Fibroblast of skin of abdomen (primary cell): ENCODE measurements around the gene TMEM200A.

Experiments
- DNase-seq: peaks from one replicate; pipeline ENCODE4 v3.0.0-alpha.2; 2013

The TMEM200A gene

DNA sequence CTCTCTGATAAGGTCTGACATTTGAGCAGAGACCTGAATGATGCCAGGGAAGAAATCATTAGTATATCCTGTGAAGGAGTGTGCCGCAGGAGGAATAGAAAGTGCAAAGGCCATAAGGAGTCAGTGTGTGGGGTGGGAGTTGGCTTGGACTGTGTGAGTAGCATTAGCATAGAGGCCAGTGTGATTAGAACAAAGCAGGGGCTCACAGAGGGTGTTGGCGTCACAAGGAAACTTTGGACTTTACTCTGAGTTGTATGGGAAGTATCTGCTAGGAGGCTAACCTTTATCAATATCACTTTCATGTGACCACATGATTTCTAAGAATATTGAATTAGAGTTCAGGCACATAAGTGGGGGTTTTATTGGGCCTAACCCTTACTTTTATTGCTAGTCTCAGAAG is 12.1 kb downstream of the TMEM200A start:
- no peak for DNase-seq

DNA sequence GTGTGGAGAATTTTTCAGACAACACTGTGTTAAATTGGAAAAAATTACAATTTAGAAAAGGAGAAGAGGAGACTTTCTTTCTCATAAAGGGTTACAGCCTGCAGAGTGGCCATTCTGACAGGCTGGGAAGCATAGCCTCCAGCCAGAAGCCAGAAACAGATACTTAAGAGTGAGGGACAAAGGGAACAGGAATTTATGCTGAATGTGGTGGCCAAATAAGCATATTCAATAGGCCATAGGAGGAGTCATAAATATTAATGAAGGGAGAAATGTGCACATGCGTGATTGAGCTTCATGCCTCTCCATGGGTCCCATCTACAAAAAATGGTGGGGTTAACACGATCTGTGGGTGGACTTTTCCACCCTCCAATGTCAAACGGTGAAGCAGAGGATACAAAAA is 13.4 kb downstream of the TMEM200A start:
- DNase-seq = no peak

DNA sequence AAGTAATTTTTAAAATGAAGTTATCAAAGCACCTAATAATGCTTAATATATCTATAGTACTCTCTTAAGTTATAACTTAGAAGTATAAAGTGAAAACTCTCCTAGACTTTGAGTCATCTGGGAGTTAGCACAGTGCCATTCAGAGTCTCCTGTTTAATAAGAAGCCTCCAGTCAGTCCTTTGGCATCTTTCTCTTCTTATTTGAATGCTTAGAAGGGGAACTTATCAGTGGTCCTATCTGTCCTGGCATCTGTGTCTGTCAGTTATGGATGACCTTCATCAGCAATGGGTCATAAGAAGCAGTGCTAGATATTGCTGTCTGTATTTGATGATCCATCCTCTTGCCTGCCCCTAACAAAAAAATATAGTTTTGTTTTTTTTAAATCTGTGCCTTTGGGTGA is 15.2 kb downstream of the TMEM200A start:
- DNase-seq = no peak

DNA sequence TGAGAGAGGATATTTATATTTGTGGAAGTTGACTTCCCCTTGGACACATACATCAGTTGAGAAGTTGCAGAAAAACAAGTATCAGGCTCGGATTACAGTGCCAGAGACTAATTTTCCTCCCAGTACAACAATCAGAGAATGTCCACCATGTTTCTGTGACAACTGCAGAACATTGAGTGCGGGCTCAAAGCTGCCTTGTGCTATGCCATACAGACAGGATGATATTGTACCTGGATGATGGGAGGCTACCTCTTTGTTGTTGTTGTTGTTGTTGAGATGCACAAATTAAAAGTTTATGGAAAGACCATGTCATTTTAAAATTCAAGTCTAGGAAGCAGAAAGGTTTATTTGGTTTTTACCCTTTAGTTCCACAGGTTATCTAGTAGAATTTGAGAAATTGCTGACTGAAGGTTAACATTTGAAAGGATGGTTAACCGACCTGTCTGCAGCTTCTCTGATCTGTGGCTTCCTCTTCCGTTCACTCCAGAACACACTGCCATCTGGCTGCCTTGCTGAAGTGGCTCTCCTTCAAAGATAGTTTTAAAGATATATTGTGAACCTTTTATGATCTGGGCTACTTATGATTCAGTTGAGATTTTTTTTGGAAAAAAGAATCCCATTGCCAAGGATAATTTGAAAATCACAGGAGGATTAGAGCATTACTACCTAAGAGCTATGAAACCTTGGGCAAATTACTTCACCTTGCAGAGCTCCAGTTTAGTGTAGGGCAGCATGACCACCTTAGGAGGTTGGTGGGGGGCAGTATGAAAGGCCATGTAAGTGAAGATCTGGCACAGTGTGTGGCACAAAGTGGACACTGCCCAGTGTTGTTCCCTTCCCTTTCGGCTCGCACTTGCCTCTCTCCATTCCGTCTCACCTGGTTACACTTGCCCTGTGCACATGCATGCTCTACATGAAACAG is 15.9 kb downstream of the TMEM200A start:
- DNase-seq = no peak

DNA sequence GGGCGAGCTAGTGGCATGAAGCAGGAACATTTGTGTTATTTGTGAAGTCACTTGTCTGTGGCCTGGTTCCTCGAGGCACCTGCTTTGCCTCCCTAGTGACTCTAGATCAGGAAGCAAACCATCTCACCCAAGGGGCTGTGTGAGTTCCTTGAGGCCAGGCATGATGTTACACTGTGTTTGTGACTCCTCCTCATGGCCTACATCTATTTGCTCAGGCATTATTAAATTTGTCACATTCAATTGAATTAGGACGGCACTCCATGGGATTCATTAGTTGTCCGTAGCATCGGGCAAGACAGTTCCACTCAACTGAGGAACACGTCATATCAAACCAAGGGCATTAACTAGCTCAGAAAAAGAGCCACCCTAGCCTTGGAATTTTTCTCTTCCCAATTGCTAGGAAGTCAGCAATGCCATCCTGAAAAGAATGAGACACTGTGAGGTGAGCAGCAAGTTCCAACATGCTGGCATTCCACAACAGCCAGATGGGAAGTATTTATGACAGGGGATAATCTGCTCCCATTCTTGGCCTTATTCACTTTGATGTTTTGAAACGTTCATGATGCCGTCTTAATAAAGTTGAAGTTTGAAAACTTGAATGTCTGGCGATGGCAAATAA is 17.2 kb downstream of the TMEM200A start:
- no peak for DNase-seq

DNA sequence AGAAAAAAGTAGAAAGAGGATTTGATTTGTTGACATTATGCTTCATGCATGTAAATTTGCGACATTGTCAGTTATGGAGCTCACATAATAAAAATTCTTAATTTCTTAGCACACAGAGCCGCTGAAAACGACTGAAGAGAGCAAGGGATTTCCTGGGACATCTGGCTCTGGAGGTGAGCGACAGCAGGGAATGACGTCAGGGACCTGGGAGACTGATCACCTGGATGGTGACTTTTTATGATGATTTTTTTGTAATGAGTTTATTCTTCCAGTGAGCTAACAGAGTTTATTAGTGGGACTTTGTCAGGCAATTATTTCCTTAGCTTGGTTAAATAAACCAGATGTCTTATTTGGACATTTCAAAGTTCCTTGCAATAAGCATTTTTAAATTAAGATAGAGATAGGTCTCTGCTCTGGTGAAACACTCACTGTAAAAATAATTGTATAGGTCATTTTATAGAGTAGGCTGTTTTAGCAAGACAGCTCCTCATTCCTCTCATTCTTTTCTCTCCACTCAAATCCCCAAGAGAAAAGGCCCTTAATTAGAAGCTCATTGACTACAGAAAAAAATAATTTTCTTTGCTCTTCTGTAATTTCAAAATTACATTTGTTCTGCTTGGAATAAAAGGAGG is 19.4 kb downstream of the TMEM200A start:
- peak; percentile 83 for DNase-seq

DNA sequence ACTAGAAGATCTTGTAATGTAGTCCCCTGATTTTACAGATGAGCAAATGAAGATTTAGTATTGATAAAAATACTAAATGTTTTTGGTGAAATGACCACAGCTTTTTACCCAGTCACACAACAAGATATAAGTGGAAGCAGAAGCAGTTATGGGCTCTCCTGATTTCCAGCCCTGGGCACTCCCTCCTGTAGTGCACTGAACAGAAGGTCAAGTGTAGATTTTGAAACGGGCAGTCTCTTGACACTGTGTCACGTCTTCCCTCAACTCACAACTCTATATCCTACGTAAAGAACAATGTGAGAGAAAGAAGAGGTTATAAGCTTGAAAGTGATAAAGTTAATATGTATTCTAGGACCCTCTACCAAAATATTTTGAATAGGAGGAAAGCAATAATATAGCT is 23.3 kb downstream of the TMEM200A start:
- no peak for DNase-seq

DNA sequence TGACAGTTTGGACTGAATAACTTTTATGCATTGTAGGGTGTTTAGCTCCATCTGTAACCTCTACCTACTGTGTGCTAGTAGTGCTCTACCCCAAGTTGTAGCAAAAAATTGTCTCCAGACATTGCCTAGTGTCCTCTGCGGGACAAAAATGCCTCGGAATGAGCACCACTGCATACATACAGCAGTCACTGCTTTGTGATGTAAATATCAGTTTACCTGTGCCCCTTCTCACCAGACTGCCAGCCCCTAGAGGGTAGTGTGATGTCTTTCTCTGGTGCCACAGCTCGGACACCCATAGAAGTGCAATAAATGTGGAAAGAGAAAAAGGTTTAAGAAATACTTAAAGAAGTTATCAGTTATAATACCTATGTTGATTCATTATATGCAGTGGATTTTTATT is 25.1 kb downstream of the TMEM200A start:
- DNase-seq = no peak

DNA sequence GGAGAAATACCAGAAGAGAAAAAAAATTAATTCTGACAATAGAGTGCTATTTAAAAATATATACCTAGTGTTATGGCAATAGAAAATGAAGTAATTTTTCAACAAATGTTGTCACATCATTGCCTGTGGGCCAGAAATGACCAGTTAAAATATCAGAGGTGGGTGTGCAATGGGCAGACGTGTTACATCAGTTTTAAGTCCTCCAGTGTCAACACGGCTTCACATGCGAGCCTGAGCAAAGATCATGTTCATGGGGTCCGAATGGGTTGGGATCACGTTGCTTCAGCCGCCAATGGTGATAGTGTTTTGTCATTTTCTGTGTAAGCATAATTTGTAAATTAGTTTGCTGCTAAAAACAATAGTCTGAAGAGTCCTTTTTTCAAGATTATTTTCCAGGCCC is 27.5 kb downstream of the TMEM200A start:
- DNase-seq = no peak

DNA sequence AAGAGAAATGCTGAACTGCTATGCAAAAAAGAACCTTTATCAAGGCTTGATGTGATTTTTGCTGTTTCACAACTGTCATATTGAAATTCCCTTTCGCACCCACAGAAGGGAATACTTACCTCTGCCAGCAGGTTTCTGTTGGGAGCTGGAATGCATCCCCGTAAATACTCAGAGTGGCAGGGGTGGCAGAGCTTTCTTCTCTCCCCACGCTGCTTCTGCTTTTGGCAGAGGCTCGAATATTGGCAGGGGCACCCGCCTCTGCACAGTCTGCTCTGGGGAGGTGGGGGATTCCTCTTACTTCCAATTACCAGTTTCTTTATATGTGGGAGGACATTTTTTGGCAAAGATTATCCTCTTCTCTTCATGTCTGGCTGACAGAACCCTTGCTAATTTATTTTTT is 28.4 kb downstream of the TMEM200A start:
- no peak for DNase-seq

DNA sequence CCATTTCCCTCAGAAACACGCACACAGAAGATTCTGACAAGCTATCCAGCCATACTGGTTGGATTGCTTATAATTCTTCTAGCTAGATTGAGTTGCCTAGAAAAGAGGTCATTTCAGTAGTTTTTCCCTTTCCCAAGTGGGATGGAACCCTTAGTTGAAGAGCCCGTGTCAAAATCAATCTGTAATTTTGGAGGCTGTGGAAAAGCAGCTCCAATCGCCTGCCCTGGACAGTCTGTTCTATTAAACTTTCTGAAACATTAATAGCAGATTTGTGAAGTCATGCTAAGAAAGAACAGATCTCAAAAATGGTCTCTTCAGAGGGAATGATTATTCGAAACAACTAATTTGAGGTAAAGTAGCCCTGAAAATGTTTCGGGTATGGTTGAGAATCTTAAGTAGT is 29.3 kb downstream of the TMEM200A start:
- no peak for DNase-seq

DNA sequence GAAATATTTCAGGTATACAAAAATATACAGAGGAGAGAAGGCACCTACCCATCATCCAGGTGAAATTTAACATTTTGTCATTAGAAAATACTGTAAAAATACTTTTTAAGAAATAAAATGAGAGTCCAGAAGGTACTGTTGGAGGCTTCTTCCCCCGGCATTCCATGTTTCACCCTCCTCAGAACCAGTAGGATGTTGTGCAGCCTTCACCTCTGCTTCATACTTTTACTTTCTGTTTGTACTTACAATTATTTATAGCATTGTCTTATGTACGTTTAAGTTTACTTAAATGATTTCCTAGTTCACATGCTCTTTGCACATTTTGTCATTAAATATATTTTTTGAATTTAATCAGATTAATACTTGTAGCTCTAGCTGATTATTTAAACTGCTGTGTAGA is 30.9 kb downstream of the TMEM200A start:
- no peak for DNase-seq

DNA sequence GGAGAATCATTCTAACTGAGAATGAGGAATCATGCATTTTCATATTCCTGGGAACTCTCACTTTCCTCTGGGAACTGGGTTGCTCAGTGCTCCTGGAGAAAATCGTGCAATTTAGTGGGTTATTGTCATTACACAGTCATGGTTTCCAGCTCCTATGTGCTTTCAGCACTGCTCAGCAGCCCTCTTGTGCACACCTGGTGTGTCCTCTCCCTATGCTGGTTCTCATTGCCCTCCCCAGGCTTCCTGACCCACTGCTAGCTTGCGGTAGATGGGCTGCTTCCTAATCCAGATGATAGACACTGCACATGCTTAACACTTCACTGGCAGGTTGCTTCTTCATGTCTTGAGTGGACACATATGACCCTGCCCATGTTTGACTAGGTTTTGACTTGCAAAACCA is 39.7 kb downstream of the TMEM200A start:
- DNase-seq = no peak

DNA sequence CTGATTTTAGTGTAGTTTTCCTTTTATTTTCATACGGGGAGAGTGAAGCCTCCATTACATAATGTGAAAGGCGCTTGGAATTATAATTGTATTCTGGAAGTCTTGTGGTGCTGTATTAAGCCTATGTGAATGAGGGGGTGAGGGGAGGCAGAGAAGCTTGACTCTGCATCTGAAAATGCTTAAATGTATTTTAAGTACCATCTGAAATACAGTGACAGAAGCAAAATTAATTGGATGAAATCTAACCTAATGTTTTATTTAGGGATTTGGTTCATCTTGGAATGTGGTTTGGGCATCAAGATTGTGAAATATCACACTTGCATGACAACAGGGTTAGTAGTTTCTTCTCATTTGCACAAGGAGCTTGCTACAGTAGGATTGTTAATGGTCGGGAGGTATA is 41.2 kb downstream of the TMEM200A start:
- DNase-seq = peak; percentile 62

DNA sequence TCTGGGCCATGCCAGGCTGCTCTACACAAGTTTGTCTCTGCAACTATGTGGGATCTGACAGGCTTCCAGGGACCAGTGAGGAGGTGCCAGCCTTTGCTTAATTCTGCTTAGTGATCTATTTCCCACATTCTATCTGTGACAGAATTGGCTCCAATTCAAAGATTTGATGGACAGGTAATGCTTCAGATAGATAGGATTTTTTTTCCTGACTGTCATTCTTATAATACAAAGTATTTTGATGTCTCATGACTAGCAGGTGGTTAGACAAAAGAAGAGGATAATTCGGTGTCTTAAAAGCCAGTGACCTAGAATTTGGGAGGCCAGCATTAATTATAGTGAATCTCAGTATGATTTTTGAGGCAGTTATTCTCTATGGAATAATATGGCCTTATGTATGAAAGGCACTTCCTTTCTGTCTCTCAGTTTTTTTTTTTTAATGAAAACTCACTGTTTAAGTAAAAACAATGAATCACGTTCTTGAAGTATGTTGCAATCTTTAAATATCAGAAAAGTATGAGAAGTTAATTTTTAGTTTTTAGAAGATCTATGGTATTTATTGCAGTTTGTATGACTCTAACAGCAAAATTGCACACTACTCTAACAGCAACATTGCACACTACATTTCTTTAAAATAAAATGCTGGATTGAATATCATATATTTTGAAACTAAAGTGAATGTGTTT is 43.7 kb downstream of the TMEM200A start:
- peak; percentile 57 for DNase-seq

DNA sequence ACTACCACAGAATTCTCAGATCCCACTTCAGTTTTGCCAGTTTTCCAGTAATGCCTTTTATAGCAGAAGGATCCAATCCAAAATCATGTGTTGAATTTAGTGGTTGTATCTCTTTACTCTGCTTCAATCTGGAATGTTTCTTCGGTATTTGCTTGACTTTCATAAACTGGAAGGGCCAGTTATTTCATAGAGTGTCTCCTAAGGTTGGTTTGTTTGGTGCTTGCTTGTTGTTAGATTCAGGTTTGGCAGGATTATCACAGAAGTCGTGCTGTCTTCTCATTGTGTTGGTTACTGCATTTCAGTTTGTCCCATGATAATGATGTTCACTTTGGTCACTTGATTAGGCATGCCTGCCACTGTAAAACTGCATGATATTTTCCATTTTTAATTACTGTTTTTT is 45.7 kb downstream of the TMEM200A start:
- DNase-seq = no peak

DNA sequence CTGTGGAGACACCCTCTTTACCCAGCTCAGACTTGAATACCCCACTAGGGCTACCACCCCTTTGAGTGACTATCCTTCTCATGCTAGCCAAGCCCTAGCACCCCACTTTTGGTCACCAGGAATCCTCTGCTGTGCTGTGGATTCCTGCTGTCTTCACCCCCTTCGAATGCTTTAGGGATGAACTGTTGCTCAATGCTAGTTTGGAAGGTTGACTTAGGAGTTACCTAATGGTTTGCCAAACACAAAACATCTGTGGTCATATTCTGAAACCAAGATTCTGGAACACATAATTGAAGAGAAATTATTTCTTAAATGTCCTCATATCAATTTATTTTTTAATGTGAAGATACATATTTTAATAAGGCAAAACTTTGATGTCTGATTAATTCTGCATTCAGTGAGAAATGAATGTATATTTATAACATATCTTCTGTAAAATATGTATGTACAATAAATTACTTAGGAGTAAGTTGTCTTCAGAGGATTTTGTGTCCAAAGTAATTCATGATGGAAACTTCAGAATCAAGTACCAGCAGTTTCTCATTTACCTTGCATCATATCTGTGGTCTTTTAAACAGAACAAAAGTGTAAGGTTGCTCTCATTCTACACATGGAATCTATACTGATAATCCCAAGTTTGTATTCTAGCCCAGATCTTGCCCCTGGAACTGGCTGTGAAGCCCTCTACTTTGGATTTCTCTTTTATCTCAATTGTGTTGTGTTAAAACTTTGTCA is 46.9 kb downstream of the TMEM200A start:
- peak; percentile 61 for DNase-seq

DNA sequence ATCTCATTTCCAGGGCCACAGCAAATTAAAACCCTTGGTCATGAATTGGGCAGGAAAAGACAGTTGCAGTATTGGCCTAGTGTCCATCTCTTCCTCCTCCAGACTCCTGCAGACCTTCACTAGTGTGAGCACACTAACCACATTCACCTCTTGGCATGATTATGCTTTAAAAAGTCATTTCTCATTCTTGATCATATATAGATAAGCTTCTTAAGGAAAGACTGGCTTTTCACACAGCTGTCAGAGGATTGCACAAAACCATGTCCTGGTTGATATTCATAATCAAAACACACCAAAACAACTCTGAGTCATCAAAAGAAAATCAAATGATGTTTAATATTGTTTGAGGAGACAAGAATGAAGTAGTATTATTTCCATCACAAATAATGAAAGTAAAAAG is 52.1 kb downstream of the TMEM200A start:
- no peak for DNase-seq

DNA sequence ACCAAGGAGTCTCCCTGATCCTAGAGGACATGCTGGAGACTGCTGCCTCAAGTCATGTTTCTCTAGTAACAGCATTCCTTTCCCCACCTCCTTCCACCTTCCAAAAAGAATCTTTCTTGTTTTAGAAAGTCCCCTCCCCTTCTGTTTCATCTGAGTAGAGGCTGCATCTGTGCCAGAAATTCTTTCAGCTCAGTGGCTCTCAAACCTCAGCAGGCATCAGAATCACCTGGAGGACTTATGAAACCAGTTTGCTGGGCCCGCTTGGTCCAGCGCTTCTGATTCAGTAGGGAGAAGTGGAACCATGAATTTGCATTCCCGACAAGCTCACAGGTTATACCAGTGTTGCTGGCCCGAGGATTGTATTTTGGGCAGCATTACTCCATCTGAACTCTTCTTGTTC is 55.1 kb downstream of the TMEM200A start:
- DNase-seq = no peak

DNA sequence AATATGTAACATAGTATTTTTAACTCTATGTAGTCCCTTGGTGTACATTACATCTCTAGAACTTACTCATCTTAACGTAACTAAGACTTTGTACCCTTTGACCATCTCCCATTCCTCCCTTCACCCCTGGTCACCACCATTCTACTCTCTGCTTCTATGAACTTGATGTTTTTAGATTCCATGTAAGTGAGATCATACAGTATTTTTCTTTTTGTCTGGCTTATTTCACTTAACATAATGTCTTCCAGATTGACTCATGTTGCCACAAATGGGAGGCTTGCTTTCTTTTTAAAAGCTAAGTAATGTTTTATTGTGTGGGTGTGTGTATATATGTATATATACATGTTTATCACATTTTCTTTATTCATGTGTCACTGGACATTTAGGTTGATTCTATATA is 55.8 kb downstream of the TMEM200A start:
- peak; percentile 81 for DNase-seq

DNA sequence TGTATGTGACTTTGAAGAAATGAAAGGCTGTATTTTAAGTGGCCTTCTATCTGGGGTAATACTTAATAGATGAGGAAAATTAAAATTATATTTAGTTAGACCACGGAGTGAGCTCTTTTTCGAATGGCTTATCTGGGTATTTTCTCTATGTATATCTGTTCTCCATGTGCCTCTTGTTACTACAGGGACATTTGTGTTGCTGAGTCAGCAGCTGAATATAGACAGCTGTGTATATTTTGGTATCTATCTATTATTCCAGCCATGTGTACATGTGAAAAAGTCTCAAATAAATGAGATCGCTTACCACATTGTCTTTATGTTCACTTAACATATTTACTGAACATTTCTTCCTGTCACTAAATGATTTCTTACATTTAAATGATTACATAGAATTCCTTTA is 57.2 kb downstream of the TMEM200A start:
- no peak for DNase-seq

DNA sequence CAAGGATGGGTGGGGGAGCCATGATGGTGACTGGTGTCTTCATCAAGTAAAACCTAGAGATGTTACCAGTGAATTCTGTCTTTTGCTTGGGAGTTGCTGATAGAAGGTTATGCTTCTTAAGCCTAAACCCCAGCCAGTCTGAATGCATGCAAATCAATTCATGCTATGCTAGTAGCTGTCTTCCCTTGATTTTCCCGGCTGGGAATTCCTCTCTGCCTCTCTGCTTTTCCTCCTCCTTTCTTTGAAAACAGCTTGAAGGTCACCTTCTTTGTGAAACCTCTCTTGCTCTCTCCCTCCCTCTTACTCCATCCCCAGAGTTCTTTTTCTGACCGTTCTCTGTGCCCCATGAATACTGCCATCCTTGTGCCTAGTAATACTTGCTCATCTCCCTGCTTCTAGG is 58.9 kb downstream of the TMEM200A start:
- DNase-seq = no peak

DNA sequence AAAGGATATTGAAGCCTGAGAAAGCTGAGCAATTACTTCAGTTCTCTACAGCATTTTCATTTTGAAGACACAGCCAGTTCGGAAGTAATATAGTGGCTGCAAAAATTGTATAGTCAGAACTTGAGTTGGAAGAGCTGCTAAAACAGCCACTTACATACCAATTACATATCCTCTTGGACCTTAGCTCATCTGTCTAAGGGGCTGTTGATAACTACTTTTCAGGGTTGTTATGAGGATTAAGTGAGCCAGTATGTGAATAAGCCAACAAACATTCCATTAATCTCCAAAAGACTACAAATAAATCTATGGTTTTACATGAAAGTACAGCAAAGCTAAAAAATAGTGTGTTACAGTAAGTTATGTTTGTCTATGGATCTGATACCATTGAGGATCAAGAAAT is 59.7 kb downstream of the TMEM200A start:
- DNase-seq = peak; percentile 56
